PC-3 (cell line): ENCODE measurements around the gene FRMPD1.

Experiments used
- EZH2 ChIP-seq: fragments of 300-600 bp; sonication (generic); IDR thresholded peaks from one replicate; pipeline ENCODE4 v1.6.1; 2017; ENCODE audit warnings: antibody characterized with exemption, mild to moderate bottlenecking, low read length; ENCODE audit not compliant: unreplicated experiment
- TF ChIP-seq, protein P1 (sequence below): fragments of 300-600 bp; sonication (generic); conservative IDR thresholded peaks from 2 replicates; pipeline ENCODE4 v1.5.1; 2017; ENCODE audit warnings: antibody characterized with exemption, low read depth, mild to moderate bottlenecking, low read length

DNA sequence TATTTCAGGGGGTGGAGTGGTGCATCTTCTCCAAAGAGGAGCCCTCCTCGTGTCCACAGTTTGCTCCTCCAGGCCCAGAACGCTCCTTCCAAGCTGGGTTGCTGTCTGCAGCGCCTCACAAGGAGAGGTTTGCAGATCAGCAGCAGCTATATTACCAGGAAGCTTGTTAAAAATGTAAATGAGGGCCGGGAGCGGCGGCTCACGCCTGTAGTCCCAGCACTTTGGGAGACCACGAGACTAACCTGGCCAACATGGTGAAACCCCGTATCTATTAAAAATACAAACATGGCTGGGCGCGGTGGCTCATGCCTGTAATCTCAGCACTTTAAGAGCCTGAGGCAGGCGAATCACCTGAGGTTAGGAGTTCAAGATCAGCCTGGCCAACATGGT lies 25.0 kb upstream of the FRMPD1 start:
- TF ChIP-seq EZH2: no peak
- TF ChIP-seq, protein P1, sequence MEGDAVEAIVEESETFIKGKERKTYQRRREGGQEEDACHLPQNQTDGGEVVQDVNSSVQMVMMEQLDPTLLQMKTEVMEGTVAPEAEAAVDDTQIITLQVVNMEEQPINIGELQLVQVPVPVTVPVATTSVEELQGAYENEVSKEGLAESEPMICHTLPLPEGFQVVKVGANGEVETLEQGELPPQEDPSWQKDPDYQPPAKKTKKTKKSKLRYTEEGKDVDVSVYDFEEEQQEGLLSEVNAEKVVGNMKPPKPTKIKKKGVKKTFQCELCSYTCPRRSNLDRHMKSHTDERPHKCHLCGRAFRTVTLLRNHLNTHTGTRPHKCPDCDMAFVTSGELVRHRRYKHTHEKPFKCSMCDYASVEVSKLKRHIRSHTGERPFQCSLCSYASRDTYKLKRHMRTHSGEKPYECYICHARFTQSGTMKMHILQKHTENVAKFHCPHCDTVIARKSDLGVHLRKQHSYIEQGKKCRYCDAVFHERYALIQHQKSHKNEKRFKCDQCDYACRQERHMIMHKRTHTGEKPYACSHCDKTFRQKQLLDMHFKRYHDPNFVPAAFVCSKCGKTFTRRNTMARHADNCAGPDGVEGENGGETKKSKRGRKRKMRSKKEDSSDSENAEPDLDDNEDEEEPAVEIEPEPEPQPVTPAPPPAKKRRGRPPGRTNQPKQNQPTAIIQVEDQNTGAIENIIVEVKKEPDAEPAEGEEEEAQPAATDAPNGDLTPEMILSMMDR: no peak
